ENCODE measurements around the gene PGLYRP4.

PGLYRP4 gene

DNA sequence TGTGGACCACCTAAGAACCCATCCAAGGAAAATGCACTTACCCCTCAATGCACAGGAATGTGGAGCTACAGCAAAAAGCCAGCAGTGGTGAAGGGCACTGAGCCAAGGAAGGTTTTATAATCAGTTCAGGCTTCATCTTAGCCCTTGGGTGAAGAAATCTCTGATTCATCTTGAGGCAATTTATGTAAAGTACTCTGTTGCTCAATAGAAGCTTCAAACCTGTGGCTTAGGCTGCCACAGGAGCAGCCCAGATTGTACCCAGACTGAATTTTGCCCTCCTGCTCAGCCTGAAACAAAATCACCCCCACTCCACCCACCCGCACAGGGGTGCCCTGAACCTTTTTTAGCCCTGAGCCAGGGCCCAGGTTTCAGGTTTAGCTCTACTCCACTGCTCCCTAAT, 26.9 kb upstream of the PGLYRP4 start, which contains the start of gene S100A12:
Gene S100A12 (minus strand): TSS at position 111 of the 400 bp plus-strand sequence. CDS start 1,029 bp downstream, outside the sequence.
- DNase-seq (ENCODE audit: low spot score): no peak

DNA sequence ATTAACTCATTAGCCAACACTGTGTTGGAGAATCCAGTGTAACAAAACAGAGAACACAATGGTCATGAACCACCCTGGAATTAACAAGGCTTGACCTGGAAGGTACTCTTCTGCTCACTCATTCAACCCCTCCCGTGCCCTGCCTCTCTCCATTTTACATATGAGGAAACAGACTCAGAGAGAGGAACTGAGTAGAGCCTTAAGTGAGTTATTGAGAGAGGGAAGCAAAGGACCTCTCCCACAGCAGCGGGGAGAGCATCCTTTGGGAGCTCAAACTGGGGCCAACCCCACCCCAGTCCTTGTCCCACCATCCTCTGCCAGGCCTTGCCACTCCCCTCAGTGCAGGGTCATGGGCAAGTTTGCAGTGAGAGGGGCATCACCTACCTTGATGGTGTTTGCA, 25.4 kb upstream of the PGLYRP4 start:
- DNase-seq (ENCODE audit: low spot score): no peak

DNA sequence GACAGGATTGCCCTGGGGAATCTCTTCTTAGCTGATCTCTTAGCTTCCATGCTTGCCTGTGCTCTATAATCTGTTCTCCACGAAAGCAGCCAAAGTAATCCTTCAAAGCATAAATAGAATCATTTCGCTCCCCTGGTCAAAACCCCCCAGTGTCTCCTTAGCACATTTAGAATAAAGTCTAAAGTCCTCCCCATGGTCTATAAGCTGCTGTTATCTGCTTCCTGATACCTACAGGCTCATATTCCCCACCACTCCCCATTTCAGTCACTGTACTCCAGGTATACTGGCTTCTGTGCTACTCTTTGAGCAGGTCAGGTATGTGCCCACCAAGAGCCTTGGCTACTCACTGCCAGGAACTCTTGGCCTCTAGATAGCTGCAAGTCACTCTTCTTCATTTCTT, 23.9 kb upstream of the PGLYRP4 start:
- no peak for DNase-seq (ENCODE audit: low spot score)

DNA sequence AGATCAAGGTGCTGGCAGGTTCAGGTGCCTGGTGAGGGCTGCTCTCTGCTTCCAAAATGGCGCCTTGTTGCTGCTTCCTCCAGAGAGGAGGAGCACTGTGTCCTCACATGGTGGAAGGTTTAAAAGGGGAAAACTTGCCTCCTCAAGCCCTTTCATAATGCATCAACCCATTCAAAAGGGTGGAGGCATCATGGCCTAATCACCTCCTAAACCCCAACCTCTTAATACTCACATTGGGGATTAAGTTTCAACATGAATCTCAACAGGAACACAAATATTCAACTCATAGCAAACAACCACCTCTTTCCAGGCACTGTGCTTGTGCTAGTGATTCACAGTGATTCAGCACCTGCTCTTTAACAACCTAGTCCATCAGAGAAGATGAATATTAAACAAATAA, 22.6 kb upstream of the PGLYRP4 start:
- DNase-seq (ENCODE audit: low spot score): no peak

DNA sequence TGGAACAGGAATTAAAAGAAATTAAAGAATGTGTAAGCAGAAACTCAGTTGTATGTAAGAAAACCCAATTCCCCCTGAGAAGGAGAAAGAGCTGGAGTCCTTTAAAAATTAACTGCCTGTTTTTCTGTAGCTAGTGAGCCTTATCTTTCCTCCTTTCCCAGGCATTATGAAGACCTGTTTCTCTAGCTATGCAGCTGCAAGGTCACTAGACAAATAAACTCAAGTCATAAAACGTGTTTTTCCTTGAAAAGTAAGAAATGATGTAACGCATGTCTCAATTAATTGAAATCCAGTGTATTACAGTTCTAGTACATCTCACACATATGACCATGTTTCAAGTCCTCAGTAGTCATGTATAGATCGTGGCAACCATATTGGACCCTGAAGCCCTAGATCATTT, 21.5 kb upstream of the PGLYRP4 start:
- no peak for DNase-seq (ENCODE audit: low spot score)

DNA sequence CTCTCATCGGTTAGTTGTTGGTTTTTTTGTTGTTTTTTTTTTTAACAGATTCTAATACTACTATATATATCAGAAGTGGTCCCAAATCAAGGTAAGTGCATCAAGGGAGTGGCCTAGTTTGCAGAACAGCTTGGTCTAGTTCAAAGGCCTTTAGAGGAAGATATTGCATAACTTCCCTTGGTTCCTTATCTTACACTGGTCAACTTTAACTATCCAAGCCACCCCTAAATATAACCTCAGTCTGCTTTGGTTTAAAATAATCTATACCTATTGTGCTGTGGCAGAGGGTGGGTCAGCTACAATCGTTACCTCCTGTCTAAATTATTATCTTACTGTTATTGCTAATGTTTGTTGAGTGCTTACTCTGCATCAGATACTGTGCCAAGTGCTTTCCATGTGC, 19.9 kb upstream of the PGLYRP4 start:
- DNase-seq (ENCODE audit: low spot score): no peak

DNA sequence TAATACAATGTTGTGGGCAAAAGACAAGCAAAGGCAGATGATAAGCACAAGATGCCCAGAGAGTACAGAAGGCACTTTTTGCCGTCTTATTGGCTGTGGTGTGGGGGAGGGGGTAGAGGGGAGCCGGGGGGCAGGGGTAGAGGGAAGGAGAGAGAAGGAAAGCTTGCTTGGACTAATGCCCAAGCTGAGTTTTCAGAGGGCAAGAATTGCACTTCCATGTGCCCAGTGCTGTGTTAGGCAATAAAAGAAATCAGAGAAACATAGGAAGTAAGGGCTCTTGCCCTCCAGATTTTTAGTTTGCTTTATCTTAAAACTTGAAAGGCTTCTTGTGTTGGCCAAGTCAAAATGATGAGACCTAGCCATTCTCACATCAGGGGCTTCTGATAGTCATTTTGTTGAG, 18.4 kb upstream of the PGLYRP4 start:
- DNase-seq (ENCODE audit: low spot score): no peak

DNA sequence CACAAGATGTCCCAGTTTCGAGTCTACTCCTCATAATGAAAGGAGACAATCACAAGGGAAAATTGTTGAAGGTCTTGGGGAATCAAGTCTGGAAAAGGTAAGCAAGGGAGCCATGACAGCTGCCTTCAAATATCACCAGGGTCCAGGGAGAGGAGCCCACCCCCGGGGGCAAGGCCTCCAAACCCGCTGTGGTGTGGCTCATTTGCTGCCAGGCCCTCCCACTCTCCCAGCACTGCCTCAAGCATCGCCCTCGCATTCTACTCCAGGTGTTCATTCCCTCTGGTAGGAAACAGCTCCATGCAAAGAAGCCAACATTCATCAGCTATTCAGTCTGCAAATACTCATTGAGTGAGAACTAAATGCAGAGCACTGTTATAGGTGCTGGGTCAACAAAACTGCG, 17.6 kb upstream of the PGLYRP4 start:
- DNase-seq (ENCODE audit: low spot score): no peak

DNA sequence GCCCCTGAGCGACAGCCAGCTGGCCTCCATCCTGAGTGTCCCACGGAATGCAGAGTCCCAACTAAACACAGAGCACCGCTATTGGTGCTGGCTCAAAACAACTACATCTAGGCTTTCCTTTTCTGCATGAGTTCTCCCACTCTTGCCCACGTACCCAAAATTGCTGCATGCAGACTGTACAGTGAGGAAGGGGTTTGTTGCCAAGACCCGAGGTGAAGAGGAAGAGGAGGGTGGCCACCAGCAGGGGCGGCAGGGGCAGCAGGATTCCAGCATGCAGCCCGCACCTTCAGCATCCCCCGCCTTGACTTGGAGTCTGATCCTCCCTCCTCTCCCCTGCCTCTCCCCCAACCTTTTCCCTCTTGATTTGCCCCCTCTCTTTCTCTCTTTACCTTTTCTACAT, 17.1 kb upstream of the PGLYRP4 start:
- DNase-seq (ENCODE audit: low spot score): no peak

DNA sequence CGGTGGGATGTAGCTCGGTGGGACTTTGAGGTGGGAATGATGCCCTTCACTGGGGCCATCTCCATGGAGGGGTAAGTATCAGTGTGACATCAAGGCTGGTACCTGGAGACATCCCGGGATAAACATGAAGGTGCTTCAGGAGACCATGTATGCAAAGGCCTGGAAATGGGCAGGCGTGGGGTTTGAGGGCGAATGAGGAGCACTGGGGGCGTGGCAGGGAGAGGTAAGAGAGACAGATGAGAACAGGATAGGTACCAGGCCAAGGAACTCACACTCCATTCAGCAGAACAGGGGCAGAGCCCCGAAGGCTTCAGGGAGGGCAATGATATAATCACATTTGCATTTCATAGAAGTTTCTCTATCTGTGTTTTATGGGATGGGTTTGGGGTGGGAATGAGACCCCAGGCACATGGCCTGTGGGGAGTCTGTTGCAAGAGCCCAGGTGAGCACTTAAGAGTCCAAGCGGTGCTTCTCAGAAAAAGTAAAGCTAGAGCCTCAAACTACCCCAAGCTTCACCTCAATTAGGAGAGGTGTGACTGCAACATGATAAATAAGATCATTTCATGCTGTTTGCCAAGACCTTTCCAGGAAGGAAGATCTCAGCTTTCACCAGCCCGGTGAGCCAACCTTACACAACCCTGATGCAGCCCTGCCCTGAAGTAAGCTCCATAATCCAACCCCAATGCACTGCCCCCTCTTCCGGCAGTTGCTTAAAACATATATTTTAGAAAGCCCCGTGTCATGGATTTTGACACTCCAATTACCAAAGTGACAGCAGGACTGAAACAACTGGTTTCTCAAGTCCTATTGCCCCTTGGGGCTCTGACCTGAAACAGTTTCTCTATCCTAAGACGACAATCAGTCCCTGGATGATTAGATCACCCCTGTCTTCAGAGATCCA, 16.4 kb upstream of the PGLYRP4 start:
- no peak for DNase-seq (ENCODE audit: low spot score)

DNA sequence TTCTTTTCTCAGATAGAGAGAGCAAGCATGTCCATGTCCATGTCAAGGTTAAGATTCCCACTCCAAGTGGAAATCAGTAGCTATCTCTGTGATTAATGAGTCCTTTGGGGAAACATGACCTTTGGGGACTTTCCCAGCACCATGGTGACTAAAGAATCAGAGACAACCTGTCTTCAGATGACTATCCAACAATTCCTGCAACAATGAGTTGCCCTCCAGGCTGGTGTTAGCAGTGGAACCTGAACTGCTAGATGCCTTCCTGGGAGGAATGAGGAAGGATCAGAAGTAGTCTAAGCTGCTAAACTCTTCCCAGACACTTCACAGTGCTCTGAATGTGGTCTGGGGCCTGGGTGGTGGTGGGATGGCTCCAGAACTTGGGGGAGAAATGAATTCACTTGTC, 15.5 kb upstream of the PGLYRP4 start:
- DNase-seq (ENCODE audit: low spot score): no peak

DNA sequence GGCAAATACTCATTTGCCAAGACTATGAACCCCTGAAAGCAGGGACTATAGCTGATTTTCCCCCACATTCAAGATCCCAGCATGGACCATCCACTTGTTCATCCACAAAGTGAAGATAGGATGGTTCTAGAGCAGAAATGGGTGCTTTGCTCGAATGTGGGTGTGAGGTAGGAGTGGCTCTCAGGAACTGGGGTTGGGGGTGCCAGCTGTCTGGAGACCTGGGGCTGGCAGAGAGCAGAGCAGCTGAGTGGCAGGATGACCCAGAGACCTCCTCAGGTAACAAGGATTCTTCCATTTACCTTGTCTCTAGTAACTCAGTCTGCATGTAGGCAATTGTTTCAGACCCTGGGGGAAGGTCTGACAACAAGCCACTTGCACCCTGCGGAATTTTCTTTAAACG, 15.0 kb upstream of the PGLYRP4 start:
- no peak for DNase-seq (ENCODE audit: low spot score)

DNA sequence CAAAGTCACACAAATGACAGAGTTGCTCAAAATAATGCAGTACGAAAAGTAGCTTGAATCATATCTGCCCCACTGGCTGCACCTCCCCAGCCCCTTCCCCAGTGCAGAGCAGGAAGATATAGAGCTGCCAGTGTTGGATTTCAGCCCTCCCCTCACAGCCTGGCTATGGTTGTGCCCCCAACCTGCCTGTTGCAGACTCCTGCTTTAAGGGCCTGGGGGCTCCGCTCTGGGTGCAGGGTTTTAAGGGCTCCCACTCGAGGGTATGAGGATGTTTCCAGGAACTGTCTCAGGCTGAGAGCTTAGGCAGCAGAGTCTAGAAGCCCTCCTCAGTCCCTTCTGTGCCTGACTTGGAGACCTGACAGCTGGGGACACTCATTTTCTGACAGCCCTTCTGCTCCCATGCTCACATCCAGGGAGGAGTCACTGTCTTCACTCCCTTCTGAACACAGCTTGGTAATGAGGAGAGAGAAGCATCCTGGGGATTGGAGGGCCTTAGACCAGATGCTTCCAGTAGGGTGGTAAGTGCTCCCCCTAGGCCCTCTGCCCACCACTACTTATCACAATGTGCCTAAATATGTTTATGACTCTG, 13.6 kb upstream of the PGLYRP4 start:
- DNase-seq (ENCODE audit: low spot score): no peak

DNA sequence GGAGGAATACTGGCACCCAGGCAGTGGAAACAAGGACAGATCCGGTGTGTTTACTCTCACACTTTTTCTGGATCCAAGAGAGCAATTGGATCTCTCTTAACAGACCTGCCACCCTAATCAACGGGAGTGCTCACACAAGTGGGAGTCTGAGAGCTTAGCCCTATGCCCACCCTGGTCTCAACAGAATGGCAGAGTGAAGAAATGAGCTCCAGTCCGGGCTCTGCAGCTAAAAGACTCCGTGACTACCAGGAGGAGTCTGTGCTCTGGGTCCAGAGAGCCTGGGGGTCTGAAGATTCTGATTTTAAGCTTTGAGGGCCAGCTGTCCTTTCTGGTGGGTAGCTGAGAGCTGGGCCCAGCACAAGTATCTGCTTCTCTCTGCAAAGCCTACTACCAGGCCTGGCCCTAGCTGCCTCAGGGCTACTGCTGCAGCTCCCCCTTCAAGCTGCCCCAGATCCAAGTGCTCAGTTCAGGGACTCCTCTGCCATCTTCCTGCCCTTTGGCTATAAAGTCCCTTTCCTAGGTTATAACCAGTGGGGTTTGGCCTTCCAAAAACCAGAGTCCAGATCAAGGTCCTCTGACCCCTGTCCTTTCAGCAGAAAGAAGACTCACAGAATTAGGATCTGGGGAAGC, 13.0 kb upstream of the PGLYRP4 start:
- no peak for DNase-seq (ENCODE audit: low spot score)

DNA sequence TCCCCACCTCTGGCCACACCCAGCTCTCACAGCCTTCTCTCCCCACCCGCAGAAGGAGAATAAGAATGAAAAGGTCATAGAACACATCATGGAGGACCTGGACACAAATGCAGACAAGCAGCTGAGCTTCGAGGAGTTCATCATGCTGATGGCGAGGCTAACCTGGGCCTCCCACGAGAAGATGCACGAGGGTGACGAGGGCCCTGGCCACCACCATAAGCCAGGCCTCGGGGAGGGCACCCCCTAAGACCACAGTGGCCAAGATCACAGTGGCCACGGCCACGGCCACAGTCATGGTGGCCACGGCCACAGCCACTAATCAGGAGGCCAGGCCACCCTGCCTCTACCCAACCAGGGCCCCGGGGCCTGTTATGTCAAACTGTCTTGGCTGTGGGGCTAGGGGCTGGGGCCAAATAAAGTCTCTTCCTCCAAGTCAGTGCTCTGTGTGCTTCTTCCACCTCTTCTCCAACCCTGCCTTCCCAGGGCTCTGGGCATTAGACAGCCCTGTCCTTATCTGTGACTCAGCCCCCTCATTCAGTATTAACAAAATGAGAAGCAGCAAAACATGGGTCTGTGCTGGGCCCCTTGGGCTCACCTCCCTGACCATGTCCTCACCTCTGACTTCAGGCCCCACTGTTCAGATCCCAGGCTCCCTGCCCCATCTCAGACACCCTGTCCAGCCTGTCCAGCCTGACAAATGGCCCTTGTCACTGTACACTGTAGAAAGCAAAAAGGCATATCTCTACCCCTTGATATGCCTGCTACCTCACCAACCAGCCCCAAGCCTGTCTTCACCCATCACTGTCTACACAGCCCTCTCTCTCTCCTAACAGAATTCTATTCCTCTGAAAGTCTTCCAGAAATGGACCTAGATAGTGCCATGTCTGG, 12.2 kb upstream of the PGLYRP4 start:
- no peak for DNase-seq (ENCODE audit: low spot score)

DNA sequence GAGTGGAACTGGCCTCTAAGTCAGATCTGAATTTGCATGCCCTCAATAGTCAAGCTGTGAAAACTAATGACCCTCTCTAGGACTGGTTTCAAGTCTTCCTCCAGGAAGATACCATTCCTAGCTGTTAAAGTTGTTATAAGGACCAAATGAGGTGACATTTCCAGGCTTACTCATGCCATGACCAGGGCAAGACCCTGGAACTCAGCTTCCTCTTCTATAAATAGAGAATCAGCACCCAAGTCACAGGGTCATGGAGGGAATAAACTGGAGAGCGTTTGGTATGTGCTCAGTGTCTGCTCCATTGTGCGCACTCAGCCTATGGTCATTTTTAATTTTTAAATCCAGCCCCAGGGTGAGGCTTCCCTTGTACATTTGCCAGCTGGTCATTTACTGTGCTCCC, 11.5 kb upstream of the PGLYRP4 start:
- DNase-seq (ENCODE audit: low spot score): no peak

DNA sequence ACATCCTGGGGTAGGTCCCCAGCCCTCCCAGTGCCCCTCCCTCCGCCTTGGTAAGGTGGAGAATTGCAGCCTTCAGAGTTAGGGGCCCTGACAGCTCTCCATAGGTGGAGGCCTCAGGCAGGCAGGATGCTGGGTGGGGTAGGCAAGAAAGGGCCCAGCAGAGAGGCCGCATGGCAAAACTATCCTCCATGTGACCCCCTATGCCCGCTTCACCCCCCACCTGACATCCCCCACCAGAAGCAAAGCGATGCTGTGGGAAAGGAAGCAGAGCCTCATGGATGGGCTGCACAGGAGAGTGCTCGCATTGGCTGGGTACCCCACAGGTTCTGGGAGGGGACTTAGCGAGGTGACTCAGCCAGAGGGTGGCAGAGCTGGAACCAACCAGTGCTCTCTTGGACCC, 10.6 kb upstream of the PGLYRP4 start:
- no peak for DNase-seq (ENCODE audit: low spot score)

DNA sequence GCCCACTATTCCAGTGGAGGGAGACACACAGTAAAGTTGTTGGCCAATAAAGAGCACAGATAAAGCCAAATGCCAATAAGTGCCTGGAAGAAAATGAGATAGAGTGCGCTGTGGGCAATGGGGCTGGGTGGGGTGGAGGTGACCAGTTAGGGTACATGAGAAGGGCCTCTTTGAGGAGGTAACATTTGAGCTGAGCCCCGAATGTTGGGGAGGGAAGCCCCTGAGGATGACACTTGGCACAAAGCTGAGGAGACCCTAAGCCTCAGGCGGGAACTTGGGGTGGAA, 10.0 kb upstream of the PGLYRP4 start:
- no peak for DNase-seq (ENCODE audit: low spot score)

DNA sequence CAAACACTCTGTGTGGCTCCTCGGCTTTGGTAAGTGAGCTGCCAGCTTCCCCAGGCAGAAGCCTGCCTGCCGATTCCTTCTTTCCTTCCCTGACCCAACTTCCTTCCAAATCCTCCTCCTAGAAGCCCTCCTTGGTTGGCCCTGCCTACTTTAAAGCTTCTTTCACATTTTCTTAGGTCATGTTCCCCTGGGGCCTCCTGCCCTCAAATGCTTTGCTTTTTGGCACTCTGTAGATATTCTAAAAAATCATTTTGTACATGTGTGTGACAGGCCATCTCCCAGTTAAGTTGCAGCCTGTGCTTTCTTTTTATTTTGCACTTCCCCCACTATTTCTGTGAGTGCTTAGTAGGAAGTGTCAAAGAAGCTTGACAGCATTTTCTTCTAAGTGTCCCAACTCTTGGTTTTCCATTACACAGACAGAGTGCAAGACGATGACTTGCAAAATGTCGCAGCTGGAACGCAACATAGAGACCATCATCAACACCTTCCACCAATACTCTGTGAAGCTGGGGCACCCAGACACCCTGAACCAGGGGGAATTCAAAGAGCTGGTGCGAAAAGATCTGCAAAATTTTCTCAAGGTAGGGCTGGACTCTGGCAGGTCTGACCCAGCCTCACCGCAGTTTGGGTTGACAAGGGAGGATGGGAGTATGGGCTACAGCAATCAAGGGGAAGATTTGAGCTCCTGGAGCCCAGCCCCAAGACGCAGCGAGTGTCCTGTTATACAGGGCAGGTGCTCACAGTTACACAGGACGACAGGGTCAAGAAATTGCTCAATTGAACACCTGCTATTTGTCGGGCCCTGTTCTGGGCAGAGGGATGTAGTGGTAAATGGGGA, 9.4 kb upstream of the PGLYRP4 start, which contains the start of gene S100A9:
Gene S100A9 (plus strand): TSS at position 2 of the 838 bp plus-strand sequence. CDS start 430 bp downstream, at position 432.
- no peak for DNase-seq (ENCODE audit: low spot score)

DNA sequence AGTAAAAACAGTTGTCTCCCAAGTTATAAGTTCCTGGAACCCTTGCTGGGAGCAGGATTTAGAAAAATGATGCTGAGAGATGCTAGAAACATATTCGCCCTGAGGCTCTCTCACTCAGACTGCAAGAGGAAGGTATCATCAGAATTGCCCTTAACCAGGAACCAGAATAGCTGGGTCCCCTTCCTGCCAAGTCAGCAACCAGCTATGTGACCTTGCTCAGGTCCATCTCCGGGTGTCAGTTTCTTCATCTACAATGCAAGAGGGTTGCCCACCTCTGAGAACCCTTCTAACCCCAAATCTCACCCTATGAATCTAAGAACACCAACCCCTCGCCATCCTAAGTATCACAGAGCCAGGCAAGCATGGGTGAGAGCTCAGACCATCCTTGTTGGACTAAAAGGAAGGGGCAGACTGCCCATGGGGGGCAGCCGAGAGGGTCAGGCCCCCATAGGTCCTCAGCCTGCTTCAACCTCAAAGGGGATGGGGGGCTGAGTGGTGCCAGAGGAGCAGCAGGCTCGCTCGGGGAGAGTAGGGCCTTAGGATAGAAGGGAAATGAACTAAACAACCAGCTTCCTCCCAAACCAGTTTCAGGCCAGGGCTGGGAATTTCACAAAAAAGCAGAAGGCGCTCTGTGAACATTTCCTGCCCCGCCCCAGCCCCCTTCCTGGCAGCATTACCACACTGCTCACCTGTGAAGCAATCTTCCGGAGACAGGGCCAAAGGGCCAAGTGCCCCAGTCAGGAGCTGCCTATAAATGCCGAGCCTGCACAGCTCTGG, 8.6 kb upstream of the PGLYRP4 start:
- no peak for DNase-seq (ENCODE audit: low spot score)
